ENCODE results near the gene MCF2L.

MCF2L gene

DNA sequence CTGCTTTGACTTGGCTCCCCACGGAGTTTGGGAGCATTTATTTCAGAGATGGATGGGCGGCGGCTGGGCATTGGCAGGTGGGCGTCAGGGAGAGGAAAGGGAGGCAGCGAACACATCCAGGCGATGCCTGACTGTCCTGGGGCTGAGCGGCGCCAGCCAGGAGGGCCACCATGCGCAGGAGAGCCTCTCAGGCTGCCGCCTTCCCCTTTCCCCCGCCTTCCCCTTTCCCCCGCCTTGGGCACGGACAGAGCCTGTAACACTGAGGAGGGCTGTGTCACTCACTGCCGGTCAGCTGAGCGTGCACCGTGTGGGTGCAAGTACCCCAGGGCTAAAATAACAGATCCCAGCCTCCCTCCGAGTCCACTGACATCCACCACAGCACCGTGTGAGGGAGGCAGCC lies 11.4 kb downstream of the MCF2L start:
- no peak for DNase-seq (ENCODE audit: low read depth in 2 of 2, low spot score in 1 of 2)

GRCh38 chr13:112981451-112981850 lies 12.4 kb downstream of the MCF2L start:
- no peak for DNase-seq (ENCODE audit: low read depth in 2 of 2, low spot score in 1 of 2)

- no peak for DNase-seq (ENCODE audit: low read depth in 2 of 2, low spot score in 1 of 2)
Measured at GRCh38 chr13:112982281-112983041, 13.4 kb downstream of the MCF2L start.

DNA sequence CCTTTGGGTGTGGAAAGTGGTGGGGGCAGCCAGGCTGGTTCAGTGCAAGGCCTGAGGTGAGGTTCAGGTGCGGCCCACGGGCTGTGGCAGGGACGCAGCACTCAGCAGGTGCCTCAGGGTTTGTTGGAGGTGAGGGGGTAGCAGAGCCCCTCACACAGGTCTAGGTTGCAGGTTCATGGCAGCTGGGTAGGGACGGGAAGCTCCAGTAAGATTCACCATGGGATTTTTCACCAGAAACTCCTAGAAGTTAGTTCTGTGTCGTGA lies 14.0 kb downstream of the MCF2L start:
- DNase-seq (ENCODE audit: low read depth in 2 of 2, low spot score in 1 of 2) = no peak

DNA sequence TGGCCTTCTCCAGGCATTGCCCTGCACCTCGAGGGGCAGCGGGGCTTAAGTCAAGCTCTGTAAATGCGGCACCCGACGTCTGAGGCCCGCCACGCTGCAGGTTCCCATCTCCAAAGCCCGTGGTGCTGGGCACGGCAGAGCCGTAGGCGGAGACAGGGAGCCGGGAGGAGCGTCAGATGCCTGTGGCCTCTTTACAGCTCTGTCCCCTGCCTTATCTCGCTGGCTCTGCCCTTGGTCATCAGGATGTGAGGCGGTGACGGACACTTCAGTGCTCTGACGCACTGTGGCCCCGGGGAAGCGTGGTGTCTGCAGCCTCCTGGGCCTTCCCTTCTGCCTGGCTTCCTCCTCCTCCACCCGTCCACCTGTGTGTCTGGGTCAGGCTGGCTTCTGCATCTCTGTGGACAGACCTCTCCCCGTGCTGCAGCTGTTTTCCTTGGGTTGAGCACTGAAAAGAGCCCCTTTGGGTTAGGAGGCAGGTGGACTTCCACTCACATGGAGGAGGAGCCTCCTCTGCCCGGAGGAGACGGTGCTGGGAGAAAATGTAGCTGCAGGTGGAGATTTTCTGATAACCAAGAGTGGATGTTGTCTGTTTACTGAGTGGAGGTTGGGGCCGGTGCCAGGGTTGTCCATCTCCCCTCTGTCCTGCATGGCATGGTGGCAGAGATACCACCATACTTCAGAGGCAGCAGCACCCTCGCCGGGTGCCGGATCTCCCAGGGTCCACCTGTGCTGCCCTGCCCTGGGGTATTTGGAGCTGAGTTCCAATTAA lies 14.6 kb downstream of the MCF2L start:
- no peak for DNase-seq (ENCODE audit: low read depth in 2 of 2, low spot score in 1 of 2)

DNA sequence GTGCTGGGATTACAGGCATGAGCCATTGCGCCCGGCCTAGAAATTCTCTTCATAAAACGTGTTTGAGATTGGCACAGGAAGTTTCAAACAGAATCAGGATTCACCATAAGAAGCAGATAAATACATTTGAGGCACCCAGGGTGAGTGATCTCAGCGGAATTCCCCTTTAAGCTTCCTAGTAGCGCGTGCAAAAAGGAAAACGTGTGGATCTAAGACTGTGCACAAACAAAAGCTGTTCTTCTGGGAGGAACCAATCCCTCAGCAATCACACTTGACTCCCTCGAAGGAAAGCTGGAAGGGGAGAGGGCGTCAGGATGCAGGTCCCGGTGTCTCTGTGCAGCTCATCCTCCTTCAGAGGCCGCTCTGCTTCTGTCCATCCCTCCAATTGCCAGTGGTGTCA lies 15.5 kb downstream of the MCF2L start:
- DNase-seq (ENCODE audit: low read depth in 2 of 2, low spot score in 1 of 2) = no peak

- DNase-seq (ENCODE audit: low read depth in 2 of 2, low spot score in 1 of 2) = no peak
Measured at GRCh38 chr13:112984954-112985802, 16.2 kb downstream of the MCF2L start.

GRCh38 chr13:112985803-112986408 lies 16.9 kb downstream of the MCF2L start:
- no peak for DNase-seq (ENCODE audit: low read depth in 2 of 2, low spot score in 1 of 2)

DNA sequence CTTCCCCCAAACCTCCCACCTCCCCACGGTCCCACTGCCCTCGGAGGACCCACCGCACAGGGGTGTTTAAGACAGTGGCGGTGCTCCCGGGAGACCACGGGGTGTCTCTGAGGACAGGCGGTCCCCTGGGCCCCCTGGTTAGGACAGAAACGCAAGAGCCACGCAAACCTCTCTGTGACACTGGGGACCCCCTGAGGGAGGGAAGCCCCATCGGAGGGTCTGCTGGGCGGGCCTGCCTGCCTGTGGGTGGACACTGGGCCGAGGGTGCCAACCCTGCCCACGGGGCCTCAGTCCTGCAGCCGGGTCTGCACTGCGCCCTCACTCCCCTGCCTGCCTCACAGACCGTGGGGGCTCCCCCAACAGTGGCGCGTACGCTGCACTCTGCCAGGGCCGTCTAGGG lies 17.5 kb downstream of the MCF2L start:
- no peak for DNase-seq (ENCODE audit: low read depth in 2 of 2, low spot score in 1 of 2)

- DNase-seq (ENCODE audit: low read depth in 2 of 2, low spot score in 1 of 2) = no peak
Measured at GRCh38 chr13:112986946-112987681, 18.1 kb downstream of the MCF2L start.

GRCh38 chr13:112987682-112988024 lies 18.6 kb downstream of the MCF2L start:
- no peak for DNase-seq (ENCODE audit: low read depth in 2 of 2, low spot score in 1 of 2)

GRCh38 chr13:112990783-112991182 lies 21.8 kb downstream of the MCF2L start:
- DNase-seq (ENCODE audit: low read depth in 2 of 2, low spot score in 1 of 2) = no peak

DNA sequence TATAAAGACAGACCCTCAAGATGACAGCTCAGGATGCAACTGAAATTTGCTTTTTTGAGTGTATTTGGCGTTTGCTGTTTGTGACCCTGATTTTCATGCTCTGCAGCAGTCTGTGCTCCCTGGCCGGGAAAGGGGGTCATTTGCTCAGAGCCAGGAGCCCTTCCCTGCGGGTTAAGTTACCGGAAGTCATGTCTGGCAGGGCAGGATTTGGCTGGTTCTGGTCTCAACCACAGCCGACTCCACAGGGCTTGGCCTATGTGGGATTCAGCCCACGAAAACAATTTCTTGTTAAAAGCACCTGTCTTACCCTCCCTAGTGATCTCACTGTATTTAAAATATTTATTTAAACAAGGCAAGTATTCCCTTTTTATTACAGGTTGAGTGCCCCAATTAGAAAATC lies 22.6 kb downstream of the MCF2L start:
- DNase-seq (ENCODE audit: low read depth in 2 of 2, low spot score in 1 of 2) = no peak

DNA sequence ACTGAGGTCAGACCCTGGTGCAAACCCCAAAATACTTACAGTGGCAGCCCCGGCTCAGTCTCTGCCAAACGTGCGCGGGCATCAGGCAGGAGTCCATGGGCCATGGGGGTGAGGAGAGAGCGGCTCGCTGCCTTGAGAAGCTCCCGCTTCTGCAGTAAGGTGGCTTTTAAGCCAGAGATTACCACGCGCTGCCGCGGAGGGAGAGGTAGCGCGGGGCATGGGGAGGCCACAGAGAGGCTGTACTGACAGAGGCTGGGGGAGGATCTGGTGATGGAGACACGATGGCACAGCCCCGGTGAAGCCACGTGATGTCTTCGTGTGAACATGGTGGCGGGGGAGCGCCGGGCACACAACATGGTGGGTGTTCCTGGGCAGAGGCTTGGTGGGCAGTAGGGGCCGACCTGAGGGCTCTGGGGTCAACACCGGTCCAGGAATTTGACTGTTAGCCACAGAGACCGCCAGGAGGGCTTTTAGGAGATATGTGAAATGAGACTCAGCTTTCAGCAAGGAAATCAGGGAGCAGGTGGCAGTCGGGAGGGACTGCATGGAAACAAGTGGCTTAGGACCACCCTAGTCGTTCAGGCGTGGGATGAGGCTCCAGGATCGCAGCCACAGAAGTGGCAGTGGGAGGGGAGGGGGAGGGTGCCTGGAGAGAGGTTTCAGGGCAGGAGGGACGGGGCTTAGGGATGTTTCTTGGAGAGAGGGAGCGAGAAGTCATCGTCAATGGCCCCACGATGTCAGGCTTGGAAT lies 24.1 kb downstream of the MCF2L start:
- no peak for DNase-seq (ENCODE audit: low read depth in 2 of 2, low spot score in 1 of 2)

- no peak for DNase-seq (ENCODE audit: low read depth in 2 of 2, low spot score in 1 of 2)
Measured at GRCh38 chr13:112994084-112994780, 25.2 kb downstream of the MCF2L start.

DNA sequence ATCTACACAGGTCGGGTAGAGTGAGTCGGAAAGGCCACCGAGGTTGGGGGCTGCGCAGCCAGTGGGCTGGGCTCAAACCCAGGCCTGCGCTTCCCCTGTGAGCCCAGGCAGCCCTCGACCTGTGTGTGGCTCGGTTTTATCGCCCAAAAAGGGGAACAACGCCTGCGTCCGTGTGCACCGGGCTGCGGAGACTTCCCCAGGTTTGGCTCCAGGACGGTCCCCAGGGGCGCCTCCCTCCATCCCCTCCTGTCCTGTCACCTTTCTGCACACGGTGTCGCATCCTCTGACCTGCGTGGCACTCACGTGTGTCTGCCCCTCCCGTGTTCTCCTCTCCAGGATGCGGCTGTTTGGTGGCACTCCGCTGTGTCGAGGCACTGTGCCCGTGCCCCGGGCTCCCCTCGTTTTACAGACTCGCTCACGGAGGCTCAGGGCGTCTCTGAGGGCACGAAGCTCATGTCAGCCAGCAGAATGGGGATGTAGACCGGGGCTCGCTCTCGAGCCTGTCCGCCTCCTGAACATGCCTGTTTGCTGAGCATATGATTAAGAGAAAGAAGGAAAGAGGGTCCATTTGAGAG lies 25.9 kb downstream of the MCF2L start:
- no peak for DNase-seq (ENCODE audit: low read depth in 2 of 2, low spot score in 1 of 2)

DNA sequence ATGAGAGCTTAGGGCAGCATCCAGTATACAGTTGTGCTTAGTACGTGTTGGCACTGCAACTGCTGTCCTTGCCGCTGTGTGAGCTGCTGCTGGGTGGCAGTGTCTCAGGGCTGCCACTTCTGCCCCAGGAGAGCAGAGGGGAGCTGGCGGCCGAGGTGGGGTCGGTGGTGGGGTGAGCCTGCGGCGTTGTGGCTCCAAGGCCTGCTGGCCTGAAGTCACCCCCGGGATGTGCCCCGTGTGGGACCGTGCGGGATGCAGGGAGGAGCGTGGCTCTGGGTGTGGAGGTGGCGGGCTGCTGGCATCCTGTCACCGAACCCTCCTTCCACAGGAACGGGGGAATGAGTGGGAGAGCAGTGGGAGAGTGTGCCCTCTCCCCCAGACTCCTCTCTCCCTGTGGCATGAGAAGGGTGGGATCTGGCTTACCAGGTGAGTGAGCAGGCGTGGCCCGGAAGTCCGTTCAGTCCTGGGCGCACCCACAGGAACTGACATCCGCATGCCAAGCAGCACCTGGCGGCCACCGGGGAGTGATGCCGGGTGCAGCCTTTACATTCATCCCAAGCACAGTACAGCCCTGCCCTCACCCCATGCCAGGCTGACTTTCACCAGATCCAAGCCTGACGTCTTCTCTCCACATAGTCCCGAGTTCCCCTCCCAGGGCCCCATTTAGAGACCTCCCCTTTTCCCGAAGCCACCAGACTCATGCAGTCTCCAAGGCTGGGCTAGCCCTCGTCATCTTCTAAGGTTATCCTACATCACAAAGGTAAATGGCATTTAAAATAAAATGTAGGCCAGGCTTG lies 26.6 kb downstream of the MCF2L start:
- no peak for DNase-seq (ENCODE audit: low read depth in 2 of 2, low spot score in 1 of 2)

GRCh38 chr13:112996671-112997091 lies 27.7 kb downstream of the MCF2L start:
- DNase-seq (ENCODE audit: low read depth in 2 of 2, low spot score in 1 of 2) = no peak

Measured in stimulated activated CD8-positive, alpha-beta memory T cell treated with anti-CD3 and anti-CD28 coated beads, Interleukin-4, amount 100 ng/mL, for 4 hours (primary cell).